Common myeloid progenitor, CD34-positive (primary cell): Measurements from ENCODE around the gene ARL6IP6.
"Not testable (repeated sequence)": the region's sequence is repeated elsewhere in the genome, so short reads cannot be mapped to it uniquely, and the experiment has no call there.

ENCODE experiments used
- CTCF ChIA-PET: fragments of 350-600 bp; sonication (Branson Sonifier 250); formaldehyde crosslinking; loops from one replicate; lab custom pipeline; 2021; ENCODE audit warnings: antibody characterized with exemption; lab: Charles Lee
- POLR2A ChIA-PET: fragments of 350-600 bp; sonication (Branson Sonifier 250); formaldehyde crosslinking; loops from one replicate; lab custom pipeline; 2021; ENCODE audit warnings: antibody characterized with exemption; lab: Charles Lee
- DNase-seq, 3 donors: peaks; one replicate each; pipeline versions ENCODE4 v3.0.0 to v3.0.0-alpha.2; 2013
- H3K27ac ChIP-seq, 2 experiments: 1 replicate in 1 of 2; 2 replicates in 1 of 2; pipeline ENCODE4 v1.7.0; 2013; ENCODE audit warnings: inconsistent platforms in 2 of 2, low read length in 2 of 2, mild to moderate bottlenecking in 2 of 2, low read depth in 1 of 2, moderate library complexity in 1 of 2; ENCODE audit not compliant: severe bottlenecking in 2 of 2, insufficient read depth in 1 of 2, poor library complexity in 1 of 2
- H3K27me3 ChIP-seq, 5 experiments: replicated peaks in 2 of 5; 1 replicate in 3 of 5; 2 replicates in 2 of 5; pipeline versions ENCODE4 v1.6.1 to v1.7.0; 2013; ENCODE audit warnings: low read length in 4 of 5, mild to moderate bottlenecking in 2 of 5, moderate library complexity in 2 of 5, inconsistent platforms in 1 of 5; ENCODE audit not compliant: insufficient read depth in 5 of 5, control insufficient read depth in 4 of 5
- H3K36me3 ChIP-seq, 4 experiments: 1 replicate in 2 of 4; 2 replicates in 2 of 4; pipeline versions ENCODE4 v1.6.1 to v1.7.0; 2013; ENCODE audit warnings: low read length in 3 of 4, control low read depth in 1 of 4, mild to moderate bottlenecking in 1 of 4; ENCODE audit not compliant: control insufficient read depth in 4 of 4, insufficient read depth in 4 of 4
- H3K4me1 ChIP-seq, 4 experiments: 1 replicate in 3 of 4; 2 replicates in 1 of 4; pipeline versions ENCODE4 v1.6.1 to v1.7.1; 2013; ENCODE audit warnings: low read length in 3 of 4, mild to moderate bottlenecking in 3 of 4, control low read depth in 1 of 4, inconsistent platforms in 1 of 4, moderate library complexity in 1 of 4; ENCODE audit not compliant: control insufficient read depth in 4 of 4, insufficient read depth in 4 of 4; ENCODE audit errors: control extremely low read depth in 1 of 4
- H3K4me3 ChIP-seq, 7 experiments: 1 replicate in 4 of 7; 2 replicates in 3 of 7; pipeline versions ENCODE4 v1.5.1 to v1.7.0; 2013; ENCODE audit warnings: mild to moderate bottlenecking in 7 of 7, low read length in 6 of 7, moderate library complexity in 6 of 7, inconsistent platforms in 2 of 7, low read depth in 2 of 7, control low read depth in 1 of 7; ENCODE audit not compliant: insufficient read depth in 4 of 7, control insufficient read depth in 1 of 7; ENCODE audit errors: extremely low read depth in 1 of 7
- H3K9me3 ChIP-seq, 5 experiments: 1 replicate in 4 of 5; 2 replicates in 1 of 5; pipeline versions ENCODE4 v1.6.1 to v1.7.1; 2013; ENCODE audit warnings: low read length in 4 of 5, mild to moderate bottlenecking in 2 of 5, inconsistent platforms in 1 of 5, low read depth in 1 of 5, moderate library complexity in 1 of 5; ENCODE audit not compliant: control insufficient read depth in 4 of 5, insufficient read depth in 2 of 5; ENCODE audit errors: control extremely low read depth in 1 of 5
- WGBS: methylation state at CpG from one replicate; pipeline ENCODE4 v1.1.5; 2013; ENCODE audit not compliant: insufficient coverage; 5-methylcytosine and 5-hydroxymethylcytosine counted together

The ARL6IP6 gene

DNA sequence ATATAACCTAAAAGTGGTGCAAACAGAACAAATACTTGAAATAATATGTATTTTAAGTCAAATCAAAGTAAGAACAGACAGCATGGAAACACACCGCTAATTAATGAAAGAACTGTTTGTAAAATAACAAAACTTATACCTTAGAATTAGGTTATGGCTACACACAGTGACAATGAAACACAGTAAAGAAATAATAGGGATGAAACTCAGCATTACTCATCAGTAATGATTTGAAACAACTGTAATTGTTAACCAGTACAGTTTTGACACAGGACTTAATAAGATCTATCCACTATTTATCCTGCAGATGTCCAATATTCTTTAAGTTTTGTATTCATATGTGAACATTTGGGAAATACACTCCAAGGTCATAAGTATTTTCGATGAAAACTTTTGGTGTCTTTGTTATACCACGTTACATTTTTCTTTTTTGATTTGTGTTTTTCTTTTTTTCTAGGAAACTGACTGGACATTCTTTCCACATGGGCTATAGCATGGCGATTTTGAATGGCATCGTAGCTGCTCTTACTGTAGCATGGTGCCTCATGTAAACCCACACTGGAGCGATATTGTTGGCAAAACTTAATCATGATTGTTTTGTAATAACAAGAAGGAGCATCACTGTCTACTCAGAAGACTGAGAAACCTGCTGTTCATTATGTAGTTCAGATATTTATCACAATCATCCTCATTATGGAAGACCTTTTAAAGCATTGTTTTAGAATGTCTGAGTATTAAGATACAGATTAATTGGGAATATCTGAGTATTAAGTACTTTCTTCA lies 41.1 kb downstream of the ARL6IP6 start:
- ChIA-PET POLR2A (no interaction called here), CTCF (no interaction called here)
- peaks cover 0 to 2% (median 0%) of the 10 kb centered on the region in 5 experiments for H3K9me3 ChIP-seq
- no peaks in the 10 kb centered on the region for H3K4me1 ChIP-seq
- no peaks in the 10 kb centered on the region for H3K27me3 ChIP-seq
- no peak overlapping the region for H3K4me3 ChIP-seq
- H3K27ac ChIP-seq, result no peak overlapping the region
- no peak for DNase-seq
- WGBS, result 100% methylated on average over 2 of the region's 6 CpGs
- peaks cover 3 to 31% (median 21%) of the 10 kb centered on the region in 4 experiments for H3K36me3 ChIP-seq

GRCh38 chr2:152761214-152761613 lies 42.8 kb downstream of the ARL6IP6 start:
- peaks cover 3 to 31% (median 17%) of the 10 kb centered on the region in 4 experiments for H3K36me3 ChIP-seq
- no peak for DNase-seq
- WGBS, result 95% methylated on average over 2 of the region's 4 CpGs
- ChIA-PET POLR2A (no interaction called here), CTCF (no interaction called here)
- no peak overlapping the region for H3K4me3 ChIP-seq
- H3K27ac ChIP-seq, result no peak overlapping the region
- H3K4me1 ChIP-seq, result no peaks in the 10 kb centered on the region
- H3K9me3 ChIP-seq, result no peaks in the 10 kb centered on the region
- H3K27me3 ChIP-seq, result no peaks in the 10 kb centered on the region

GRCh38 chr2:152762202-152762601 lies 43.8 kb downstream of the ARL6IP6 start:
- ChIA-PET POLR2A (no interaction called here), CTCF (interaction anchor here (0.9 kb wide), 1 partner anchor 13 kb away, joined by 3 read pairs; no protein-coding TSS in a partner anchor)
- no peaks in the 10 kb centered on the region for H3K9me3 ChIP-seq
- no peaks in the 10 kb centered on the region for H3K4me1 ChIP-seq
- no peaks in the 10 kb centered on the region for H3K27me3 ChIP-seq
- H3K36me3 ChIP-seq, result peaks cover 3 to 28% (median 11%) of the 10 kb centered on the region in 4 experiments
- H3K27ac ChIP-seq, result no peak overlapping the region
- no peak overlapping the region for H3K4me3 ChIP-seq
- no peak for DNase-seq
- WGBS, result 96% methylated on average over 4 of the region's 5 CpGs

- POLR2A ChIA-PET, H3K4me3 ChIP-seq, H3K4me1 ChIP-seq, H3K9me3 ChIP-seq, CTCF ChIA-PET, DNase-seq, H3K27ac ChIP-seq, H3K27me3 ChIP-seq: not testable (repeated sequence)
- WGBS, result 100% methylated on average over 4 of the region's 4 CpGs
- H3K36me3 ChIP-seq, result peaks cover 3 to 24% (median 8%) of the 10 kb centered on the region in 4 experiments
These were observed 44.8 kb downstream of the ARL6IP6 start for GRCh38 chr2:152763208-152763607.

DNA sequence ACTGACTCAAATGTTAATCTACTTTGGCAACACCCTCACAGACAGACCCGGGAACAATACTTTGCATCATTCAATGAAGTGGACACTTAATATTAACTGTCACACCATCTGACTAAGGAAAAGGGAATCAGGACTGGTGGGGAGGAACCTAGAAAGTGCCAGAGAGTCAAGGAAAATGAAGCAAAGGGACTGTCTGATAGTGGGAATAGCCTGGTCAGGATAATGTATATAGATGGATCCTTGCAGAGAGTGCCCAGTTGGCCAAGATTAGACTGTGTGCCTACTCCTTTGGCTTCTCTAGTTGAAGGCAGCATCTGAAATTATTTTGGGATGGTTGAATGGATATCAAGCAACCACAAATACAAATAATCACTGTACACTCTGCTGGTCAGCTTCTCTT lies 45.2 kb downstream of the ARL6IP6 start:
- no peak for DNase-seq
- ChIA-PET CTCF (no interaction called here), POLR2A (no interaction called here)
- no peak overlapping the region for H3K27ac ChIP-seq
- WGBS, result no CpG with 5 or more reads among the region's 1 CpG
- H3K4me1 ChIP-seq, result no peaks in the 10 kb centered on the region
- no peak overlapping the region for H3K4me3 ChIP-seq
- H3K27me3 ChIP-seq, result no peaks in the 10 kb centered on the region
- no peaks in the 10 kb centered on the region for H3K9me3 ChIP-seq
- H3K36me3 ChIP-seq, result peaks cover 3 to 21% (median 8%) of the 10 kb centered on the region in 4 experiments

GRCh38 chr2:152766928-152767327 lies 48.5 kb downstream of the ARL6IP6 start:
- peaks cover 3 to 9% (median 4%) of the 10 kb centered on the region in 4 experiments for H3K36me3 ChIP-seq
- WGBS, result no CpG with 5 or more reads among the region's 1 CpG
- no peak overlapping the region for H3K4me3 ChIP-seq
- no peaks in the 10 kb centered on the region for H3K9me3 ChIP-seq
- H3K4me1 ChIP-seq, result no peaks in the 10 kb centered on the region
- no peaks in the 10 kb centered on the region for H3K27me3 ChIP-seq
- H3K27ac ChIP-seq, result no peak overlapping the region
- ChIA-PET CTCF (no interaction called here), POLR2A (no interaction called here)
- DNase-seq, result no peak

GRCh38 chr2:152781175-152781574 lies 62.8 kb downstream of the ARL6IP6 start:
- ChIA-PET CTCF (no interaction called here), POLR2A (no interaction called here)
- Histone ChIP-seq H3K36me3 (no peaks in the 10 kb centered on the region), H3K4me1 (no peaks in the 10 kb centered on the region), H3K27ac (no peak overlapping the region), H3K9me3 (no peaks in the 10 kb centered on the region), H3K27me3 (no peaks in the 10 kb centered on the region), H3K4me3 (no peak overlapping the region)
- 100% methylated on average over 3 of the region's 3 CpGs for WGBS
- no peak for DNase-seq
